HepG2 (cell line): Measurements from ENCODE around the gene RTN4. TPM values are rescaled to one million over a fixed set of nuclear protein-coding genes. Genes with fewer than 3 reads are reported as not detected.

ENCODE experiments used
- ARNTL ChIP-seq: sonication (generic); formaldehyde crosslinking; IDR thresholded peaks from 2 replicates; pipeline ENCODE4 v1.4.0; 2020; ENCODE audit warnings: mild to moderate bottlenecking, missing genetic modification reagents
- BORCS8-MEF2B ChIP-seq: sonication (generic); formaldehyde crosslinking; IDR thresholded peaks from 2 replicates; pipeline ENCODE4 v1.8.0; 2022; ENCODE audit warnings: mild to moderate bottlenecking, missing genetic modification reagents
- CBX2 ChIP-seq, 2 experiments: fragments of 200-600 bp in 1 of 2; sonication (generic); formaldehyde crosslinking in 1 of 2; IDR thresholded peaks; 2 replicates each; pipeline versions ENCODE4 v1.7.0 to v1.8.1; 2018 to 2022; ENCODE audit warnings: low read depth in 2 of 2, low read length in 1 of 2, mild to moderate bottlenecking in 1 of 2, missing genetic modification reagents in 1 of 2
- CENPT ChIP-seq: sonication (generic); formaldehyde crosslinking; IDR thresholded peaks from 2 replicates; pipeline ENCODE4 v1.8.0; 2022; ENCODE audit warnings: low read depth, mild to moderate bottlenecking, moderate library complexity, missing genetic modification reagents
- ETS1 ChIP-seq: sonication (generic); formaldehyde crosslinking; IDR thresholded peaks from 2 replicates; pipeline ENCODE4 v1.4.0; 2020; ENCODE audit warnings: missing genetic modification reagents
- FOXA3 ChIP-seq: IDR thresholded peaks from 2 replicates; pipeline ENCODE4 v1.6.1; 2016; ENCODE audit warnings: missing genetic modification reagents, missing compliant biosample characterization
- HIC2 ChIP-seq: sonication (generic); formaldehyde crosslinking; IDR thresholded peaks from 2 replicates; pipeline ENCODE4 v1.9.0; 2022; ENCODE audit warnings: low read depth, missing genetic modification reagents
- MTA1 ChIP-seq: sonication (generic); formaldehyde crosslinking; IDR thresholded peaks from 2 replicates; pipeline ENCODE4 v1.4.0; 2020; ENCODE audit warnings: missing genetic modification reagents, mild to moderate bottlenecking, borderline replicate concordance
- NONO ChIP-seq, 2 experiments: fragments of 450-650 bp in 1 of 2; sonication (generic) in 1 of 2; formaldehyde crosslinking in 1 of 2; IDR thresholded peaks in 1 of 2; conservative IDR thresholded peaks in 1 of 2; 2 replicates each; pipeline versions ENCODE4 v1.6.1 to v1.8.0; 2017 to 2022; ENCODE audit warnings: mild to moderate bottlenecking in 1 of 2, missing genetic modification reagents in 1 of 2, moderate library complexity in 1 of 2
- POLR2AphosphoS5 ChIP-seq: IDR thresholded peaks from 2 replicates; pipeline ENCODE4 v1.6.1; 2012; ENCODE audit warnings: low read depth, low read length
- RELA ChIP-seq: sonication (generic); formaldehyde crosslinking; IDR thresholded peaks from 2 replicates; pipeline ENCODE4 v1.4.0; 2020; ENCODE audit warnings: missing genetic modification reagents
- SAFB2 ChIP-seq: sonication (generic); formaldehyde crosslinking; IDR thresholded peaks from 2 replicates; pipeline ENCODE4 v1.5.1; 2020; ENCODE audit warnings: missing genetic modification reagents, low read depth, mild to moderate bottlenecking, borderline replicate concordance
- SMAD1 ChIP-seq: sonication (generic); formaldehyde crosslinking; IDR thresholded peaks from 2 replicates; pipeline ENCODE4 v1.4.0; 2020; ENCODE audit warnings: missing genetic modification reagents, low read depth, mild to moderate bottlenecking, borderline replicate concordance
- ZBTB43 ChIP-seq: sonication (generic); formaldehyde crosslinking; conservative IDR thresholded peaks from 2 replicates; pipeline ENCODE4 v1.4.0; 2020; ENCODE audit warnings: missing genetic modification reagents
- ZC3H13 ChIP-seq: sonication (generic); formaldehyde crosslinking; IDR thresholded peaks from 2 replicates; pipeline ENCODE4 v1.8.1; 2023; ENCODE audit warnings: mild to moderate bottlenecking, missing genetic modification reagents, moderate library complexity
- ZNF124 ChIP-seq: sonication (generic); formaldehyde crosslinking; IDR thresholded peaks from 2 replicates; pipeline ENCODE4 v1.4.0; 2020; ENCODE audit warnings: missing genetic modification reagents
- ZNF253 ChIP-seq: sonication (generic); formaldehyde crosslinking; IDR thresholded peaks from 2 replicates; pipeline ENCODE4 v1.8.0; 2022; ENCODE audit warnings: mild to moderate bottlenecking, missing genetic modification reagents, borderline replicate concordance
- ZNF317 ChIP-seq: sonication (generic); formaldehyde crosslinking; IDR thresholded peaks from 2 replicates; pipeline ENCODE4 v1.5.0; 2020; ENCODE audit warnings: mild to moderate bottlenecking, missing genetic modification reagents
- ZNF768 ChIP-seq: sonication (generic); formaldehyde crosslinking; IDR thresholded peaks from 2 replicates; pipeline ENCODE4 v1.4.0; 2020; ENCODE audit warnings: missing genetic modification reagents
- ZSCAN30 ChIP-seq: sonication (generic); formaldehyde crosslinking; IDR thresholded peaks from 2 replicates; pipeline ENCODE4 v1.5.0; 2020; ENCODE audit warnings: mild to moderate bottlenecking, missing genetic modification reagents
- ZXDC ChIP-seq: sonication (generic); formaldehyde crosslinking; IDR thresholded peaks from 2 replicates; pipeline ENCODE4 v1.5.0; 2020; ENCODE audit warnings: mild to moderate bottlenecking, missing genetic modification reagents
- polyA plus RNA-seq, 8 experiments: library from polyadenylated mRNA; depleted of rRNA in 3 of 8; stranded (reverse) in 7 of 8; unstranded in 1 of 8; fragments of >200 nt; fragmentation: Illumina TruSeq in 4 of 8; extraction: Trizol in 4 of 8; gene quantifications; 2 replicates each; pipeline versions ENCODE4 v1.2.1 to v1.2.3, GENCODE V29; 2011 to 2016; ENCODE audit warnings: low read depth in 4 of 8, missing spikeins in 1 of 8, mixed read lengths in 1 of 8; ENCODE audit not compliant: insufficient read depth in 1 of 8
- total RNA-seq, 5 experiments: library from RNA; depleted of rRNA; stranded (reverse); fragments of >200 nt; fragmentation: Illumina TruSeq; extraction: Trizol; gene quantifications; 2 replicates each; pipeline ENCODE4 v1.2.3, GENCODE V29; 2016; ENCODE audit warnings: low read depth in 1 of 5

Gene RTN4
- total and polyA plus RNA-seq, 2 of the 13 experiments (the other 11 are each of a cell fraction or from before 2014, with no cell fraction given) = 98.4 to 133 TPM

GRCh38 chr2:55049043-55049820, 1.0 kb downstream of the RTN4 start (continued):
- 0 out of 2 replicates have a peak, but pooled peaks have one; percentile 21 for TF ChIP-seq ZXDC (CRISPR knock-in tag)
- TF ChIP-seq CBX2 (IDR thresholded peaks at IDR 0.05; ENCODE audit: low read depth, low read length) = no peak
- no peak for TF ChIP-seq CBX2 (CRISPR knock-in tag; IDR thresholded peaks at IDR 0.05; ENCODE audit: low read depth)
- peak; percentile 74; the same call in 1 of the 2 replicates for TF ChIP-seq SAFB2 (CRISPR knock-in tag)
- TF ChIP-seq RELA (CRISPR knock-in tag) = no peak
- no peak for TF ChIP-seq NONO (IDR thresholded peaks at IDR 0.05)
- TF ChIP-seq NONO (CRISPR knock-in tag; conservative IDR thresholded peaks at IDR 0.05) = 0 out of 2 replicates have a peak, but pooled peaks have one; percentile 14
- peak; percentile 83 for TF ChIP-seq BORCS8-MEF2B
- TF ChIP-seq CENPT (CRISPR knock-in tag) = no peak
- TF ChIP-seq ZNF253 (CRISPR knock-in tag) = no peak
- peak; percentile 38; the same call in 1 of the 2 replicates for TF ChIP-seq SMAD1 (CRISPR knock-in tag)
- peak; percentile 35; the same call in 1 of the 2 replicates for TF ChIP-seq ZNF768 (CRISPR knock-in tag)
- TF ChIP-seq ZC3H13 (CRISPR knock-in tag) = no peak; the same call in 1 of the 2 replicates
- TF ChIP-seq POLR2AphosphoS5 = no peak
- TF ChIP-seq ZBTB43 (CRISPR knock-in tag) = no peak; the same call in 1 of the 2 replicates
- 0 out of 2 replicates have a peak, but pooled peaks have one; percentile 57 for TF ChIP-seq HIC2 (CRISPR knock-in tag)
- TF ChIP-seq ARNTL (CRISPR knock-in tag) = 0 out of 2 replicates have a peak, but pooled peaks have one; percentile 27
- no peak; the same call in 1 of the 2 replicates for TF ChIP-seq ZSCAN30 (CRISPR knock-in tag)
- TF ChIP-seq FOXA3 (CRISPR knock-in tag) = peak; percentile 59; the same call in 1 of the 2 replicates
- TF ChIP-seq ETS1 (CRISPR knock-in tag) = no peak
- TF ChIP-seq MTA1 (CRISPR knock-in tag) = peak; percentile 100; the same call in 1 of the 2 replicates
- TF ChIP-seq ZNF124 (CRISPR knock-in tag) = peak; percentile 58; the same call in 1 of the 2 replicates
- peak; percentile 34; the same call in 1 of the 2 replicates for TF ChIP-seq ZNF317
